HG03558 (cell line): ENCODE data around the gene LSM7.

ENCODE experiments used
- ATAC-seq: cut with Tn5 transposase; IDR thresholded peaks from one replicate; pipeline ENCODE4 v1.9.1; 2021; ENCODE audit warnings: moderate number of reproducible peaks; ENCODE audit not compliant: unreplicated experiment; ENCODE audit errors: extremely low read depth

Gene LSM7

GRCh38 chr19:2328401-2329148, at the start of gene LSM7, which contains the start of gene SPPL2B:
TSS of gene LSM7 (minus strand) at chr19:2328586. CDS start at chr19:2328566, 20 bp downstream.
TSS of gene SPPL2B (plus strand) at chr19:2328684. CDS start at chr19:2328710, 26 bp downstream.
- no peak for ATAC-seq

- ATAC-seq = no peak
These were observed 48.6 kb upstream of the LSM7 start for GRCh38 chr19:2376784-2377519.

GRCh38 chr19:2375353-2376121, 47.2 kb upstream of the LSM7 start:
- no peak for ATAC-seq

- ATAC-seq = no peak
These were observed 46.4 kb upstream of the LSM7 start for GRCh38 chr19:2374808-2375207.

GRCh38 chr19:2372076-2372612, 43.8 kb upstream of the LSM7 start:
- ATAC-seq = no peak

- ATAC-seq = no peak
These were observed 43.3 kb upstream of the LSM7 start for GRCh38 chr19:2371656-2372055.

- ATAC-seq = no peak
These were observed 37.0 kb upstream of the LSM7 start for GRCh38 chr19:2365201-2365970.

- no peak for ATAC-seq
These were observed 35.0 kb upstream of the LSM7 start for GRCh38 chr19:2363419-2363818.

- no peak for ATAC-seq
These were observed 34.5 kb upstream of the LSM7 start for GRCh38 chr19:2362970-2363300.

GRCh38 chr19:2362046-2362969, 33.9 kb upstream of the LSM7 start:
- no peak for ATAC-seq

GRCh38 chr19:2361246-2362045, 33.1 kb upstream of the LSM7 start:
- ATAC-seq = no peak

GRCh38 chr19:2360833-2361232, 32.4 kb upstream of the LSM7 start:
- ATAC-seq = no peak

- no peak for ATAC-seq
These were observed 31.8 kb upstream of the LSM7 start, which contains the start of gene TMPRSS9 for GRCh38 chr19:2359992-2360685. TSS of gene TMPRSS9 (plus strand) at chr19:2360265. CDS start at chr19:2389786, 29,521 bp downstream.

GRCh38 chr19:2358548-2359173, 30.3 kb upstream of the LSM7 start:
- ATAC-seq = no peak

GRCh38 chr19:2357279-2358206, 29.2 kb upstream of the LSM7 start:
- no peak for ATAC-seq
